Cardiac muscle cell (in vitro differentiated cells and primary cell): Measurements from ENCODE around the gene SLAMF1. TPM values are rescaled to one million over a fixed set of nuclear protein-coding genes. Genes with fewer than 3 reads are reported as not detected.

Experiments used
- DNase-seq, 2 donors: peaks; one replicate each; pipeline versions ENCODE4 v3.0.0 to v3.0.0-alpha.2; 2010 to 2017; ENCODE audit warnings: low read depth in 1 of 2, low spot score in 1 of 2
- H3K27ac ChIP-seq: fragments of 200-600 bp; sonication (generic); 2 replicates; pipeline ENCODE4 v1.5.1; 2016
- H3K27me3 ChIP-seq: fragments of 200-600 bp; sonication (generic); 2 replicates; pipeline ENCODE4 v1.6.0; 2016; ENCODE audit warnings: control low read depth
- H3K36me3 ChIP-seq: fragments of 200-600 bp; sonication (generic); 2 replicates; pipeline ENCODE4 v1.5.1; 2016; ENCODE audit warnings: control low read depth
- H3K4me1 ChIP-seq: fragments of 200-600 bp; sonication (generic); 2 replicates; pipeline ENCODE4 v1.8.1; 2017; ENCODE audit warnings: low read depth, mild to moderate bottlenecking, mixed run types
- H3K4me3 ChIP-seq: fragments of 200-600 bp; sonication (generic); 2 replicates; pipeline ENCODE4 v1.5.1; 2016; ENCODE audit warnings: mild to moderate bottlenecking
- H3K9me3 ChIP-seq: fragments of 200-600 bp; sonication (generic); 2 replicates; pipeline ENCODE4 v1.5.1; 2017; ENCODE audit warnings: low read depth, mild to moderate bottlenecking, control low read depth
- polyA plus RNA-seq: library from polyadenylated mRNA; unstranded; fragments of >200 nt; fragmentation: Nextera tagmentation; extraction: Ambion mirVana; gene quantifications from 2 replicates; pipeline ENCODE4 v1.2.1, GENCODE V29; 2016
- total RNA-seq: library from RNA; depleted of rRNA; stranded (reverse); fragments of >200 nt; gene quantifications from 2 replicates; pipeline ENCODE4 v1.2.3, GENCODE V29; 2016
- TF ChIP-seq, protein P1 (sequence below): IDR thresholded peaks from 2 replicates; pipeline ENCODE4 v1.5.1; 2012; ENCODE audit warnings: low read depth, mild to moderate bottlenecking, low read length

The SLAMF1 gene
- total and polyA plus RNA-seq, 2 experiments from 2014 or later, result not detected

- DNase-seq, result no peak
- TF ChIP-seq, protein P1, sequence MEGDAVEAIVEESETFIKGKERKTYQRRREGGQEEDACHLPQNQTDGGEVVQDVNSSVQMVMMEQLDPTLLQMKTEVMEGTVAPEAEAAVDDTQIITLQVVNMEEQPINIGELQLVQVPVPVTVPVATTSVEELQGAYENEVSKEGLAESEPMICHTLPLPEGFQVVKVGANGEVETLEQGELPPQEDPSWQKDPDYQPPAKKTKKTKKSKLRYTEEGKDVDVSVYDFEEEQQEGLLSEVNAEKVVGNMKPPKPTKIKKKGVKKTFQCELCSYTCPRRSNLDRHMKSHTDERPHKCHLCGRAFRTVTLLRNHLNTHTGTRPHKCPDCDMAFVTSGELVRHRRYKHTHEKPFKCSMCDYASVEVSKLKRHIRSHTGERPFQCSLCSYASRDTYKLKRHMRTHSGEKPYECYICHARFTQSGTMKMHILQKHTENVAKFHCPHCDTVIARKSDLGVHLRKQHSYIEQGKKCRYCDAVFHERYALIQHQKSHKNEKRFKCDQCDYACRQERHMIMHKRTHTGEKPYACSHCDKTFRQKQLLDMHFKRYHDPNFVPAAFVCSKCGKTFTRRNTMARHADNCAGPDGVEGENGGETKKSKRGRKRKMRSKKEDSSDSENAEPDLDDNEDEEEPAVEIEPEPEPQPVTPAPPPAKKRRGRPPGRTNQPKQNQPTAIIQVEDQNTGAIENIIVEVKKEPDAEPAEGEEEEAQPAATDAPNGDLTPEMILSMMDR, result no peak
- Histone ChIP-seq H3K4me1 (peaks cover 10% of the 10 kb centered on the region), H3K36me3 (no peaks in the 10 kb centered on the region), H3K4me3 (no peak overlapping the region), H3K9me3 (no peaks in the 10 kb centered on the region), H3K27me3 (peaks cover 3% of the 10 kb centered on the region), H3K27ac (no peak overlapping the region)
Measured at GRCh38 chr1:160641323-160642280, 5.2 kb downstream of the SLAMF1 start.

DNA sequence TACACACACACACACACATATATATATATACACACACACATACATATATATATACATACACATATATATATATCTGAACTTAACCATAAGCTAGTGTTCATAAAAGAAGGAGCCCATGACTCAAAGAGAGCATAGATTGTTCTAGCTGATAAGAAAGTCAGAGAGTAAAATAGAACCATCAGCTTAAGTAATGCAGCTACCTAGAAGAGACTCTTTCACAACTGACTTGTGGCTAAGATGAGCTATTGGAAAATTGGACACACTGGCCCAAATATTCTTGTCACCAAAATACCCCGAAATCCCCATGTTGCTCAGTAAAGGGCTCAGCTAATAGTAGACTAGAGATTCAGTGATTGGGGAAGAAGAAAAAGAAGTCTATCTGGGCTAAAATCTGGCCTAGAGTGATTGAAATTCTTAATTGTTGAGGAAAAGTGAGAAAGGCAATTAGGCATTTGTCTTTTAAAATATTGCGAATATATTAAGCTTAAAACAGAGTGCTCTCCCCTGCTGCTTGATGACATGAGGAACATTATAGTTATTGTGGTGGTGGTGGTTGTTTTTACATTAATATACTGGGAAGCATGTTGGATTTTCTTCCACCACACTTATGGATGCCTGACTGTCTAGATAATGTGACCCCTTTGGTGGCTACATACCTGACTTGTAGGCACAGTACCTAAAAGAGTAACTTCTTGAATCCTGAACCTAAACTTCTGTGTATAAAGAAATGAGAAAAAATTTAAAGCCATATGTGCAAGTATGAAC, 6.3 kb downstream of the SLAMF1 start:
- peaks cover 3% of the 10 kb centered on the region for H3K27me3 ChIP-seq
- no peaks in the 10 kb centered on the region for H3K9me3 ChIP-seq
- H3K4me3 ChIP-seq, result no peak overlapping the region
- H3K27ac ChIP-seq, result no peak overlapping the region
- TF ChIP-seq, protein P1, result no peak
- no peaks in the 10 kb centered on the region for H3K36me3 ChIP-seq
- H3K4me1 ChIP-seq, result peaks cover 10% of the 10 kb centered on the region
- DNase-seq, result no peak

DNA sequence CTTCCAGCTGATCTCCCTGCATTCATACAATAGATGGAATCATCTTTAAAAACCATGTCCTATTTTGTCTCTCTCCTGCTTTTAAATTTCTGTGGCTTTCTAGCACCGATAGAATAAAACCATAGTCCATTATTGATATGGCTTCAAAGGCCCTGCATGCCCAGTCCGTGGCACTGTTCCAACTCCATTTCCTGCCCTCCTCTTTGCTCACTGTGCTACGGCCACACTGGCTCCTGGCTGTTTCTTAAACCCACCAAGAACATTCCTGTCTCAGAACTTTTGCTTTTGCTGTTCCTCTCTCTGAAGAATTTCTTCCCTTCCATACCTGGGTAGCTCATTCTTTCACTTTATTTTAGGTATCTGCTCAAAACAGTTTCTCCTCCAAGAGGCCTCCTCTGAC, 7.2 kb downstream of the SLAMF1 start:
- TF ChIP-seq, protein P1, result no peak
- peaks cover 10% of the 10 kb centered on the region for H3K4me1 ChIP-seq
- peaks cover 3% of the 10 kb centered on the region for H3K27me3 ChIP-seq
- H3K27ac ChIP-seq, result no peak overlapping the region
- no peak overlapping the region for H3K4me3 ChIP-seq
- DNase-seq, result peak in 1 of 2 donors; percentile 53
- no peaks in the 10 kb centered on the region for H3K36me3 ChIP-seq
- H3K9me3 ChIP-seq, result no peaks in the 10 kb centered on the region

DNA sequence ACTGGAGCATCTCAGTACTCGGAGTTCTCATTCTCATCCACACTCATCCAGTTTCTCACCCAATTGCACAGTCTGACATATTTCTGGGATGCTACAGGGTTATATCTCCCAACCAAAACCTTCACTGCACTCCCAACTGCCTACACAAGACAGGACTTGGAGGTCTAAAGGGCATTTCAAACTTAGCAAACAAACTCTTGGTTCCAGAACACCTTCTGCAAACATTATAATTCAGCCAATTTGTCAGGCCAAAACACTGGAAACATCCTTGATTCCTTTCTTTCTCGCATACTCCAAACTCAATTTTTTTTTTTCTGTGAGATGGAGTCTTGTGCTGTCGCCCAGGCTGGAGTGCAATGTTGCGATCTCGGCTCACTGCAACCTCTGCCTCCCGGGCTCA, 7.9 kb downstream of the SLAMF1 start:
- H3K27ac ChIP-seq, result no peak overlapping the region
- TF ChIP-seq, protein P1, result no peak
- peaks cover 3% of the 10 kb centered on the region for H3K27me3 ChIP-seq
- H3K4me3 ChIP-seq, result no peak overlapping the region
- no peaks in the 10 kb centered on the region for H3K9me3 ChIP-seq
- H3K36me3 ChIP-seq, result no peaks in the 10 kb centered on the region
- DNase-seq, result no peak
- H3K4me1 ChIP-seq, result peaks cover 10% of the 10 kb centered on the region

GRCh38 chr1:160638540-160638857, 8.3 kb downstream of the SLAMF1 start:
- TF ChIP-seq, protein P1, result no peak
- DNase-seq, result no peak

More at GRCh38 chr1:160638540-160638857, 8.3 kb downstream of the SLAMF1 start:
- peaks cover 10% of the 10 kb centered on the region for H3K4me1 ChIP-seq
- H3K27ac ChIP-seq, result no peak overlapping the region
- no peak overlapping the region for H3K4me3 ChIP-seq
- H3K9me3 ChIP-seq, result no peaks in the 10 kb centered on the region
- H3K36me3 ChIP-seq, result no peaks in the 10 kb centered on the region
- peaks cover under 1% of the 10 kb centered on the region for H3K27me3 ChIP-seq
